IPS DF 6.9 (cell line): ENCODE measurements around the gene YWHAG.
"Not testable (repeated sequence)": the region's sequence is repeated elsewhere in the genome, so short reads cannot be mapped to it uniquely, and the experiment has no call there.

Source experiments
- DNase-seq: peaks from one replicate; pipeline ENCODE4 v3.0.0-alpha.2; 2013; ENCODE audit warnings: low read depth, low spot score
- H3K27ac ChIP-seq: one replicate; pipeline ENCODE4 v1.5.1; 2013; ENCODE audit warnings: low read length, control low read depth
- H3K27me3 ChIP-seq: 2 replicates; pipeline ENCODE4 v1.6.1; 2013; ENCODE audit warnings: mild to moderate bottlenecking, low read length; ENCODE audit not compliant: control insufficient read depth, insufficient read depth
- H3K36me3 ChIP-seq: 2 replicates; pipeline ENCODE4 v1.6.1; 2013; ENCODE audit warnings: low read length; ENCODE audit not compliant: control insufficient read depth, insufficient read depth
- H3K4me1 ChIP-seq: 2 replicates; pipeline ENCODE4 v1.6.1; 2013; ENCODE audit warnings: low read length; ENCODE audit not compliant: control insufficient read depth, insufficient read depth
- H3K4me3 ChIP-seq: 2 replicates; pipeline ENCODE4 v1.5.1; 2013; ENCODE audit warnings: mild to moderate bottlenecking, low read length
- H3K9me3 ChIP-seq: 2 replicates; pipeline ENCODE4 v1.6.1; 2013; ENCODE audit warnings: low read length, inconsistent platforms; ENCODE audit not compliant: control insufficient read depth, insufficient read depth
- WGBS: extraction: QIAGEN DNeasy Blood & Tissue Kit; methylation state at CpG from one replicate; pipeline ENCODE4 v1.1.7; 2013; ENCODE audit warnings: mixed read lengths, missing lambda C conversion rate; ENCODE audit not compliant: insufficient read length, insufficient coverage; 5-methylcytosine and 5-hydroxymethylcytosine counted together

The YWHAG gene

GRCh38 chr7:76310102-76310957, 48.5 kb downstream of the YWHAG start:
- H3K9me3 ChIP-seq, result no peaks in the 10 kb centered on the region
- H3K4me3 ChIP-seq, result no peak overlapping the region
- WGBS, result no CpG with 5 or more reads among the region's 21 CpGs
- H3K27ac ChIP-seq, result no peak overlapping the region
- H3K4me1 ChIP-seq, result no peaks in the 10 kb centered on the region
- no peak for DNase-seq
- H3K36me3 ChIP-seq, result no peaks in the 10 kb centered on the region
- no peaks in the 10 kb centered on the region for H3K27me3 ChIP-seq

DNA sequence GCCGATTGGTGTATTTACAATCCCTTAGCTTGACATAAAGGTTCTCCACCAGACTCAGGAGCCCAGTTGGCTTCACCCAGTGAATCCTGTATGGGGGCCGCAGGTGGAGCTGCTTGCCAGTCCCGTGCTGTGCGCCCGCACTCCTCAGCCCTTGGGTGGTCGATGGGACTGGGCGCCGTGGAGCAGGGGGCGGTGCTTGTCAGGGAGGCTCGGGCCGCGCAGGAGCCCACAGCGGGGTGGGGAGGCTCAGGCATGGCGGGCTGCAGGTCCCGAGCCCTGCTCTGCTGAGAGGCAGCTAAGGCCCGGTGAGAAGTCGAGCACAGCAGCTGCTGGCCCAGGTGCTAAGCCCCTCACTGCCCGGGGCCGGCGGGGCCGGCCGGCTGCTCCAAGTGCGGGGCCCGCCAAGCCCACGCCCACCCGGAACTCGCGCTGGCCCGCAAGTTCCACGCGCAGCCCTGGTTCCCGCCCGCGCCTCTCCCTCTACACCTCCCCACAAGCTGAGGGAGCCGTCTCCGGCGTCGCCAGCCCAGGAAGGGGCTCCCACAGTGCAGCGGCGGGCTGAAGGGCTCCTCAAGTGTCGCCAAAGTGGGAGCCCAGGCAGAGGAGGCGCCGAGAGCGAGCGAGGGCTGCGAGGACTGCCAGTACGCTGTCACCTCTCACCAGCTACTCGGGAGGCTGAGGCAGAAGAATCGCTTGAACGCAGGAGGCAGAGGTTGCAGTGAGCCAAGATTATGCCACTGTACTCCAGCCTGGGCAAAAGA, 49.3 kb downstream of the YWHAG start:
- WGBS, result no CpG with 5 or more reads among the region's 50 CpGs
- not testable (repeated sequence) for H3K4me3 ChIP-seq, DNase-seq, H3K27me3 ChIP-seq, H3K4me1 ChIP-seq, H3K27ac ChIP-seq, H3K9me3 ChIP-seq, H3K36me3 ChIP-seq

DNA sequence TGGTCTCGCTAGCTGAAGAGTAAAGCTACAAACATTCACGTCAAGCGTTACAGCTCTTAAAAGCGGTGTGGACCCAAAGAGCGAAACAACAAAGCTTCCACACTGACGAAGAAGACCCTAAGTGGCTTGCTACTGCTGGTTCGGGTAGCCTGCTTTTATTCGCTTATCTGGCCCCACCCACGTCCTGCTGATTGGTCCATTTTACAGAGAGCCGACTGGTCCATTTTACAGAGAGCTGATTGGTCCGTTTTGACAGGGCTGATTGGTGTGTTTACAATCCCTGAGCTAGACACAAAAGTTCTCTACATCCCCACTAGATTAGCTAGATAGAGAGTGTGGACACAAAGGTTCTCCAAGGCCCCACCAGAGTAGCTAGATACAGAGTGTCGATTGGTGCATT, 49.9 kb downstream of the YWHAG start:
- not testable (repeated sequence) for H3K4me1 ChIP-seq, H3K36me3 ChIP-seq, H3K27ac ChIP-seq, H3K9me3 ChIP-seq, H3K4me3 ChIP-seq, H3K27me3 ChIP-seq, DNase-seq
- no CpG with 5 or more reads among the region's 12 CpGs for WGBS

GRCh38 chr7:76304888-76305375, 53.9 kb downstream of the YWHAG start:
- Histone ChIP-seq H3K27me3 (no peaks in the 10 kb centered on the region), H3K27ac (no peak overlapping the region), H3K36me3 (no peaks in the 10 kb centered on the region), H3K4me1 (peaks cover 3% of the 10 kb centered on the region; the same call in 1 of the 2 replicates), H3K4me3 (no peak overlapping the region), H3K9me3 (no peaks in the 10 kb centered on the region)
- no CpG with 5 or more reads among the region's 10 CpGs for WGBS
- DNase-seq, result no peak

- Histone ChIP-seq H3K4me3 (peak overlapping the region; percentile 66; the same call in 1 of the 2 replicates), H3K4me1 (peaks cover 3% of the 10 kb centered on the region; the same call in 1 of the 2 replicates), H3K27me3 (no peaks in the 10 kb centered on the region), H3K27ac (no peak overlapping the region), H3K36me3 (no peaks in the 10 kb centered on the region), H3K9me3 (no peaks in the 10 kb centered on the region)
- WGBS, result no CpG with 5 or more reads among the region's 56 CpGs
- no peak for DNase-seq
These were observed 55.3 kb downstream of the YWHAG start for GRCh38 chr7:76303202-76304147.

DNA sequence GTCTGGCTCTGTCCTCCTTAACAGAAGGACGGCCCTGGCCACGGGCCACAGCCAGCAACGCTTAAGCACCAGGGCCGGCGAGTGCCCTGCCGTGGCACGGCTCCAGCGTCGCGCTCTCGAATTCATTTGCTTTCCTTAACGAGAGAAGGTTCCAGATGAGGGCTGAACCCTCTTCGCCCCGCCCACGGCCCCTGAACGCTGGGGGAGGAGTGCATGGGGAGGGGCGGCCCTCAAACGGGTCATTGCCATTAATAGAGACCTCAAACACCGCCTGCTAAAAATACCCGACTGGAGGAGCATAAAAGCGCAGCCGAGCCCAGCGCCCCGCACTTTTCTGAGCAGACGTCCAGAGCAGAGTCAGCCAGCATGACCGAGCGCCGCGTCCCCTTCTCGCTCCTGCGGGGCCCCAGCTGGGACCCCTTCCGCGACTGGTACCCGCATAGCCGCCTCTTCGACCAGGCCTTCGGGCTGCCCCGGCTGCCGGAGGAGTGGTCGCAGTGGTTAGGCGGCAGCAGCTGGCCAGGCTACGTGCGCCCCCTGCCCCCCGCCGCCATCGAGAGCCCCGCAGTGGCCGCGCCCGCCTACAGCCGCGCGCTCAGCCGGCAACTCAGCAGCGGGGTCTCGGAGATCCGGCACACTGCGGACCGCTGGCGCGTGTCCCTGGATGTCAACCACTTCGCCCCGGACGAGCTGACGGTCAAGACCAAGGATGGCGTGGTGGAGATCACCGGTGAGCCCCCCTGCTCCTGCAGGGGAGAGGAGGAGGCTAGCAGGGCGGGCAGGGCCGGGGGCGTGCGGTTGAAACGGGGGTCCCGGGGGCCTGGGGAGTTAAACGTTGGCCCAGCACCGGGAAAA, 56.2 kb downstream of the YWHAG start, which contains the start of gene HSPB1:
TSS of gene HSPB1 (plus strand) at position 327 of the 855 bp plus-strand sequence. CDS start at position 367, 40 bp downstream.
- H3K9me3 ChIP-seq, result no peaks in the 10 kb centered on the region
- no peak for DNase-seq
- no CpG with 5 or more reads among the region's 75 CpGs for WGBS
- H3K4me3 ChIP-seq, result peak within 1 kb of the TSS; percentile 66; the same call in 1 of the 2 replicates
- H3K27me3 ChIP-seq, result no peaks in the 10 kb centered on the region
- peaks cover 3% of the 10 kb centered on the region; the same call in 1 of the 2 replicates for H3K4me1 ChIP-seq
- no peaks in the 10 kb centered on the region for H3K36me3 ChIP-seq
- H3K27ac ChIP-seq, result no peak within 1 kb of the TSS

DNA sequence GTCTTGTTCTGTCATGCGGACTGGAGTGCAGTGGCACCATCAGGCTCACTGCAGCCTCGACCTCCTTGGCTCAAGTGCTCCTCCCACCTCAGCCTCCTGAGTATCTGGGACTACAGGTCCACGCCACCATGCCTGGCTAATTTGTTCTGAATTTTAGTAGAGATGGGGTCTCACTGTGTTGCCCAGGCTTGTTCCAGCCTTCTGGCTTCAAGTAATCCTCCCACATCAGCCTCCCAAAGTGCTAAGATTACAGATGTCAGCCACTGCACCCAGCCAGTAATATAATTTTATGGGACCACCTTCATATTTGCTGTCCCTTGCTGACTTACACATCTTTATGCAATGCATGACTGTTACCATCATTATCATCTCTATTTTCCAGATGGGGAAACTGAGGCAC, 57.8 kb downstream of the YWHAG start:
- Histone ChIP-seq H3K9me3 (no peaks in the 10 kb centered on the region), H3K4me3 (no peak overlapping the region), H3K36me3 (no peaks in the 10 kb centered on the region), H3K4me1 (peaks cover 3% of the 10 kb centered on the region; the same call in 1 of the 2 replicates), H3K27me3 (no peaks in the 10 kb centered on the region), H3K27ac (no peak overlapping the region)
- no peak for DNase-seq
- WGBS, result no CpG with 5 or more reads among the region's 3 CpGs

GRCh38 chr7:76300166-76300731, 58.5 kb downstream of the YWHAG start:
- no peak overlapping the region for H3K4me3 ChIP-seq
- peaks cover 3% of the 10 kb centered on the region; the same call in 1 of the 2 replicates for H3K4me1 ChIP-seq
- WGBS, result no CpG with 5 or more reads among the region's 7 CpGs
- H3K27ac ChIP-seq, result no peak overlapping the region
- no peaks in the 10 kb centered on the region for H3K27me3 ChIP-seq
- DNase-seq, result no peak
- no peaks in the 10 kb centered on the region for H3K9me3 ChIP-seq
- H3K36me3 ChIP-seq, result no peaks in the 10 kb centered on the region
